Neural cell (in vitro differentiated cells): ENCODE data around the gene PLD3. TPM values are rescaled to one million over a fixed set of nuclear protein-coding genes. Genes with fewer than 3 reads are reported as not detected.

ENCODE experiments used
- H2AFZ ChIP-seq: fragments of 200-600, 300-800 bp; sonication (generic), shearing (Covaris generic); 2 replicates; pipeline ENCODE4 v1.6.0; 2014; ENCODE audit warnings: low read depth, mild to moderate bottlenecking, antibody characterized with exemption, low read length, moderate library complexity
- H3F3A ChIP-seq: fragments of 200-600 bp; shearing (Covaris generic); 2 replicates; pipeline ENCODE4 v1.6.1; 2016; ENCODE audit warnings: mild to moderate bottlenecking, moderate library complexity, mixed read lengths, antibody characterized with exemption, low read length; ENCODE audit not compliant: insufficient read depth, poor library complexity, severe bottlenecking
- H3K27ac ChIP-seq: fragments of 200-600, 300-800 bp; sonication (generic), shearing (Covaris generic); 2 replicates; pipeline ENCODE4 v1.5.1; 2014; ENCODE audit warnings: mild to moderate bottlenecking, low read length, moderate library complexity
- H3K27me3 ChIP-seq: fragments of 300-800, 200-600 bp; sonication (generic), shearing (Covaris generic); 2 replicates; pipeline ENCODE4 v1.6.0; 2014; ENCODE audit warnings: mild to moderate bottlenecking, low read depth, low read length, moderate library complexity; ENCODE audit not compliant: insufficient read depth
- H3K36me3 ChIP-seq: fragments of 300-800, 200-600 bp; sonication (generic), shearing (Covaris generic); 2 replicates; pipeline ENCODE4 v1.5.1; 2014; ENCODE audit warnings: mild to moderate bottlenecking, antibody characterized with exemption, low read length, moderate library complexity; ENCODE audit not compliant: insufficient read depth
- H3K4me2 ChIP-seq: fragments of 300-800, 200-600 bp; sonication (generic), shearing (Covaris generic); 2 replicates; pipeline ENCODE4 v1.6.0; 2014; ENCODE audit warnings: mild to moderate bottlenecking, low read length
- H3K4me3 ChIP-seq: fragments of 300-800, 200-600 bp; sonication (generic), shearing (Covaris generic); 2 replicates; pipeline ENCODE4 v1.5.1; 2014; ENCODE audit warnings: mild to moderate bottlenecking, low read length, moderate library complexity
- H3K79me2 ChIP-seq: fragments of 200-600 bp; shearing (Covaris generic); replicated peaks from 2 replicates; pipeline ENCODE4 v1.6.0; 2014; ENCODE audit warnings: mild to moderate bottlenecking, low read length, moderate library complexity; ENCODE audit not compliant: insufficient read depth
- H3K9ac ChIP-seq: fragments of 300-800, 200-600 bp; sonication (generic), shearing (Covaris generic); 2 replicates; pipeline ENCODE4 v1.6.1; 2016; ENCODE audit warnings: mild to moderate bottlenecking, low read length, mixed read lengths
- H3K9me2 ChIP-seq: fragments of 200-600 bp; shearing (Covaris generic); 2 replicates; pipeline ENCODE4 v1.6.1; 2016; ENCODE audit warnings: mild to moderate bottlenecking, low read length, mixed read lengths; ENCODE audit not compliant: insufficient read depth
- H3K9me3 ChIP-seq: fragments of 200-600, 300-800 bp; sonication (generic), shearing (Covaris generic); 2 replicates; pipeline ENCODE4 v1.6.1; 2016; ENCODE audit warnings: mild to moderate bottlenecking, mixed run types, low read length, moderate library complexity, mixed read lengths
- H4K20me1 ChIP-seq: fragments of 200-600 bp; shearing (Covaris generic); 2 replicates; pipeline ENCODE4 v1.6.1; 2016; ENCODE audit warnings: mild to moderate bottlenecking, mixed run types; ENCODE audit not compliant: insufficient read depth
- CTCF ChIP-seq: fragments of 450-650 bp; IDR thresholded peaks from 2 replicates; pipeline ENCODE4 v1.5.1; 2014; ENCODE audit warnings: antibody characterized with exemption, mild to moderate bottlenecking, moderate library complexity; ENCODE audit not compliant: poor library complexity, severe bottlenecking
- EP300 ChIP-seq: fragments of 450-650 bp; conservative IDR thresholded peaks from 2 replicates; pipeline ENCODE4 v1.6.1; 2014; ENCODE audit warnings: antibody characterized with exemption, mild to moderate bottlenecking, moderate library complexity; ENCODE audit not compliant: poor library complexity, severe bottlenecking
- EZH2 ChIP-seq: fragments of 200-600, 300-800 bp; shearing (Covaris generic), sonication (generic); IDR thresholded peaks from 2 replicates; pipeline ENCODE4 v1.6.1; 2014; ENCODE audit warnings: antibody characterized with exemption, low read length, borderline replicate concordance, mild to moderate bottlenecking; ENCODE audit not compliant: insufficient read depth, poor library complexity, severe bottlenecking
- MXI1 ChIP-seq: fragments of 450-650 bp; conservative IDR thresholded peaks from 2 replicates; pipeline ENCODE4 v1.6.1; 2014; ENCODE audit warnings: antibody characterized with exemption, mild to moderate bottlenecking; ENCODE audit not compliant: poor library complexity, severe bottlenecking
- POLR2AphosphoS5 ChIP-seq: IDR thresholded peaks from 2 replicates; pipeline ENCODE4 v1.6.1; 2012
- RAD21 ChIP-seq: fragments of 450-650 bp; conservative IDR thresholded peaks from 2 replicates; pipeline ENCODE4 v1.6.1; 2014; ENCODE audit warnings: antibody characterized with exemption, mild to moderate bottlenecking, moderate library complexity
- REST ChIP-seq: IDR thresholded peaks from 2 replicates; pipeline ENCODE4 v1.6.1; 2012; ENCODE audit warnings: borderline replicate concordance
- SMC3 ChIP-seq: fragments of 450-650 bp; conservative IDR thresholded peaks from 2 replicates; pipeline ENCODE4 v1.6.1; 2014; ENCODE audit warnings: antibody characterized with exemption, mild to moderate bottlenecking, moderate library complexity; ENCODE audit not compliant: poor library complexity
- TAF1 ChIP-seq: IDR thresholded peaks from 2 replicates; pipeline ENCODE4 v1.6.1; 2012; ENCODE audit warnings: low read depth
- polyA plus RNA-seq: library from polyadenylated mRNA; depleted of rRNA; stranded (reverse); fragments of >200 nt; gene quantifications from 2 replicates; pipeline ENCODE4 v1.2.3, GENCODE V29; 2014

PLD3 gene
- polyA plus RNA-seq, 1 donor from 2014 or later, result 426 TPM

DNA sequence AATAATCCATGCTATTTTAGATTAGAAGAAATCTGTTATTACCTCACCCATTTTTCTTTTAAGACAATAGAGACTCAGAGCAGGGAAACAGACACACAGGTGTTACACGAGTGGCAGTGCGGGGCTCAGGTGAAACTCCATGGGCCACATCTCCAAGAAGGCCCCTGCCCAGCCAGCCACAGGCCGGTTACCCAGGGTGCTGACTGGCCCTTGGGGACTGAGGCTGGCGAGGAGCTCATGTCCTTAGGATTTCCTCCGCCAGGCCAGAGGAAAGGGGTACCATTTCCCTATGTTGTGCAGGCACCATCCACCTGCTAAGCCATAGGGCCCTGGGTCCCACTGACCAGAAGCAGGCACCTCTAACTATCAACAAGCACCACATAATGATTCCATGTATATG is 10.9 kb upstream of the PLD3 start:
- H3F3A ChIP-seq, result no peaks in the 10 kb centered on the region
- no peak overlapping the region for H3K4me2 ChIP-seq
- no peaks in the 10 kb centered on the region for H3K9me2 ChIP-seq
- no peak overlapping the region for H3K27ac ChIP-seq
- no peak overlapping the region for H3K9ac ChIP-seq
- no peaks in the 10 kb centered on the region for H3K36me3 ChIP-seq
- no peaks in the 10 kb centered on the region for H3K79me2 ChIP-seq
- TF ChIP-seq MXI1 (no peak), SMC3 (no peak), TAF1 (no peak), POLR2AphosphoS5 (no peak), EZH2 (no peak), REST (no peak), EP300 (no peak), CTCF (no peak), RAD21 (no peak)
- H2AFZ ChIP-seq, result no peak overlapping the region
- H3K9me3 ChIP-seq, result no peaks in the 10 kb centered on the region
- no peak overlapping the region for H3K4me3 ChIP-seq
- no peaks in the 10 kb centered on the region for H3K27me3 ChIP-seq
- H4K20me1 ChIP-seq, result no peaks in the 10 kb centered on the region

DNA sequence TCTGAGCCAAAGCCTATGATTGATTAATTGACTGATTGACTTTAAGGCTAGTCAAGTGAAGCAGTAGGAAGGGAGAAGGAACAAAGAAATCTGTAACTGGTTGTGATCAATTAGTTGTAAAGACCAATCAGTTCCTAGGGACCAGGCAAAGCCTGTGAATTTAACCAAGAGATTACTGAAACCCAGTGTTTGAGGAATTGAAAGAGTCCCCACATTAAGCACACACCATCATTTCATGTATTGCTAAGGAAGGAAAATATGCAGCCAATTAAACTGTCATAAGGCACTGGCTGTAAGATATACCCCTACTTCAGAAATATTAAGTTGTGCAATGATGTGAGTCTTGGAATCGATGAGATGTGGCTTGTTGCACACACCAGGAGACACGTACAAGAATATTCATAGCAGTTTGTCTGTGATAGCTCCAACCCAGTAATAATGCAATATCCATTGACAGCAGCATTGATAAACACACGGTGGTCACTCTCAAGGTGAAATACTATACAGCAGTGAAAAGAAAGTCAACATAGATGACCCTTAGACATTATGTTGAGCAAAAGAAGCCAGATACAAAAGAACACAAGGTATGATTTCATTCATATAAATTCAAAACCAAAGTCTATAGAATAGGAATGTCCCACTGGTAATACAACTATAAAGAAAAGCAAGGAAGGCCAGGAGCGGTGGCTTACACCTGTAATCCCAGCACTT is 9.3 kb upstream of the PLD3 start:
- no peak overlapping the region for H3K4me2 ChIP-seq
- no peaks in the 10 kb centered on the region for H3K9me3 ChIP-seq

More for the DNA sequence above, 9.3 kb upstream of the PLD3 start:
- no peak overlapping the region for H3K9ac ChIP-seq
- H3K27me3 ChIP-seq, result no peaks in the 10 kb centered on the region
- H3K9me2 ChIP-seq, result no peaks in the 10 kb centered on the region
- H3K27ac ChIP-seq, result no peak overlapping the region
- no peak overlapping the region for H3K4me3 ChIP-seq
- no peak overlapping the region for H2AFZ ChIP-seq
- TF ChIP-seq POLR2AphosphoS5, result no peak
- no peak for TF ChIP-seq SMC3
- no peak for TF ChIP-seq MXI1
- TF ChIP-seq TAF1, result no peak
- no peaks in the 10 kb centered on the region for H3K36me3 ChIP-seq
- no peaks in the 10 kb centered on the region for H3K79me2 ChIP-seq
- no peaks in the 10 kb centered on the region for H4K20me1 ChIP-seq
- no peaks in the 10 kb centered on the region for H3F3A ChIP-seq
